ENCODE measurements around the gene ZSCAN9.

DNA sequence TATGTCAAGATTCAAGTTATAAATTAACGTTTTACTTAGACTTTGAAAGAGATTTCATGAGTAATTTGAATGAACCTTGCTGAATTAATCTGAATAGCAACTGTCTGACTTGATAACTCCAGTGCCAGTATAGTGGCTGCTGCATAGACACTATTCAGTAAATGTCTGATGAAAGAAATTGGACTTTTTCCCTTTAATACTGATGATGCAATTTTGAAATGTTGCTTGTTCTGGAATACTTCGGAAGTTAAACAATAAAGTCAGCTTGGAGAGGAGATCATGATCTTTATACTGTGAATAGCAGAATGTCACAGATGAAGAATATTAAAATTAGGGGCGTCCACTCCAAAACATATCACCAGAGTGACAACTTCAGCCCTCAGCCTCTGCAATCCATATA, 52.7 kb downstream of the ZSCAN9 start:
- no peak for TF ChIP-seq CTCF (IDR thresholded peaks at IDR 0.05)
- no peak for TF ChIP-seq POLR2A (IDR thresholded peaks at IDR 0.05)

All from testis (tissue), 2 donors.